ENCODE results near the gene MAML2.

MAML2 gene

DNA sequence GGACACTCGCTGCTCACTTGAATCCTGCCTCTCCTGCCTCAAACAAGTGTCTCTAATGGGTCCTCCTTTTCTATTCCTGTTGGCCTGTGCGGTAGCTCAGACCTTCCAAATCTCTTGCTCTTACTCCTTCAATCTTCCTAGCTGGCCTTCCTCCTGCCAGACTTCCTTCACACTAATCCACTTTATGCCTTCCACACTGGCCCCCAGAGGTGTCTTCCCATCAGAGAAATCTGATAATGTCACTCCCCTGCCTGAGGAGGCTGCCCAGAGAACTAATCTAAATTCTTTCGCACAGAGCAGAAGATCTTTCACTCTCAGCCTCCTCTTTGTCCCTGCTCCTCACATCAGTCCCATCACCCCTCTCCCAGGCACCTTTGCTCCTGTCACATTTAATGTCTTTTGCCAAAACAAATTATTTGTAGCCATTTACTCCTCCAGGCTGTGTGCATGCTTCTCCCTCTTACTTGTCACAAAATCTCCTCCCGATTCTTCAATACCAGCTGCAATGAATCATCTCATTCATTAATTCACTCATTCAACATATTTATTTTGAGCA, 175.7 kb downstream of the MAML2 start:
- in situ Hi-C loops (cut with MboI; ENCODE audit: low sequenced_read_pairs), result no loop called here

DNA sequence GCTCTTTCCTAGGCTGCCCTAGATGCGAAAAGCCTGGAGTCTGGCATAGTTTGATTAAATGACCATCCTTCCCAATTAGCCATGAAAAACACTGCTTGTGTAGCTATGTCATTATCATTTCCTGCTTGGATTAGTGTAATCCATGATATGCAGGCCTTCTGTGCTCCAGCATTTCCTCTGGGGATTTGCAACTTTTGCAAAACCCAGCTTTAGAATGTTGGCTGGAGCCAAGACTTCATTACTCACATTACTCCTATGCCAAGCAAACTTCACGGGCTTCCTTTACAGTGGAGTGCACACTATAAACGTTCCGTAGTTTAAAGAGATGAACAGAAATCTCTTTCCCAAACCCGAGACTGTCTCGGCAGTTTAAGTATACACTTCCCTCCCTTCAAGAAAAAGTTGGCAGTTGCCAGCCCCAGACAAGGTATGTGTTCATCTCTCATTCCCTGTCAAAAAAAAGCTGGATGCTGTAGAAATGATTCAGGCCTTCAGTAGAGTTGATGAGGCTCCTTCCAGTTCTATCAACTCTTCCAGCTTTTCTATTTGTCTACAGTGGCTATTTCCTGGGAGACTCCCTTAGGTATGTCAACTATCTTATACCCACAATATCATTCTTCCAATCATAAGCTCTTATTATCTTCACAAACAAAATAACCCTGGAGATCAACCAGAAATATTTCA, 180.0 kb downstream of the MAML2 start:
- in situ Hi-C loops (cut with MboI; ENCODE audit: low sequenced_read_pairs), result no loop called here

DNA sequence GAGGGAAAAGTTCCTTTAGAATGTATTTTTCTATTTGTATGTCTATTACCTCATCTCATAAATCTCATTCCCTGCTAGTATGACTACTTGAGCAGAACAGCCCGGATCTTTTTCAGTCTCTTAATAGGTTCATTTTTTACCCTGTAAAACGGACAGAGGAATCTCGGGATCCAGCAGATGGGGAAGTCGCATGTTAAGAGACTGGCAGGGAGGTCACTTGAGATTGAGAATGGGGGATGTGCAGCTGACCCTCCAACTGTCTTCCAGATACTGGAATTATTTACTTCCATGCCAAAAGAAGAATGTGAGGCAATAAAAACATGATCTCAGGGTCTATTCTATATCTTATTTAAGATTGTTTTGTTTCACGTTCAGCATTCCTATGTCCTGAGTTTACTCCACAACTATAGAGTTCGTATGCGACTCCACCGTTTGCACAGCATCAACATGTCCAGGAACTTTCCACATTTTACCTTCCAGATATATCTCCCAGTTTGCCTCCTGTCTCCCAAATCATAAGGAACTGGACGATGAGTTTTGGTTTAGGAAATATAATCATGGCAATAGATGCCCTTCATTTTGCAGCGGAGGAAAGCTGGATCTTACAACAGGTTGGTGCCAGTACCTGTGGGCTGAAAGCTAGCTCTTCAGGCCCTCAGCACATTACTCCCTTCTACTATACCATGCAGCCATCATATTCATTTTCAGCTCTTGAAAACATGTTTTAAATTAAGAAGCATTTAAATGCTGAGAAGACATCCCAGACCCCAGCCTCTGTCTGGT, 181.5 kb downstream of the MAML2 start:
- in situ Hi-C loops (cut with MboI; ENCODE audit: low sequenced_read_pairs), result no loop called here

DNA sequence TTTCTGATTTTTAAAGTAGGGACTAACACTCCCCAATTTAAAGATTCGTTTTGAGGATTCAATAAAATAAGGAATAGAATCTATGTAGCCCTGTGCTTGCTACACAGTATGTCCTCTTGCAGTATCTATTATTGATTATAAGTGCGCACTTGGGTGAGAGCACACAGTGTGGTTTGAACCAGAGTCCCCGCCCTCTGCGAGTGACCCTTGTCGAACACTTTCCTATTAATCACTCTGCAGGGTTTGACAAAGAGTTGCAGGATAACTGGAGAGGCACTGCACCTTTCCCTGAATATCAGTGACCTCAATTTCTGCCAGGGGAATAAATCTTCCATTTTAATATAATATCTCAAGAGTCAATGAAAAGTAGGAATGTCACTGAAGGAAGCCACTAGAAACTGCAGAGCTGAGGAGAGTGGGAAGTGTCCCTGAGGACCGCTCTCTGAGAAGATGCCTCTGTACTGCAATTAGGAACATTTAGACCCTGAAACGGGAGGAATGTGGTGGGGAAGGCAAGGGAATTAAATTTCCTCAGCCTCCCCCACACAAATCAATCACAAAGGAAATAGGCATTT, 182.2 kb downstream of the MAML2 start:
- in situ Hi-C loops (cut with MboI; ENCODE audit: low sequenced_read_pairs), result no loop called here

DNA sequence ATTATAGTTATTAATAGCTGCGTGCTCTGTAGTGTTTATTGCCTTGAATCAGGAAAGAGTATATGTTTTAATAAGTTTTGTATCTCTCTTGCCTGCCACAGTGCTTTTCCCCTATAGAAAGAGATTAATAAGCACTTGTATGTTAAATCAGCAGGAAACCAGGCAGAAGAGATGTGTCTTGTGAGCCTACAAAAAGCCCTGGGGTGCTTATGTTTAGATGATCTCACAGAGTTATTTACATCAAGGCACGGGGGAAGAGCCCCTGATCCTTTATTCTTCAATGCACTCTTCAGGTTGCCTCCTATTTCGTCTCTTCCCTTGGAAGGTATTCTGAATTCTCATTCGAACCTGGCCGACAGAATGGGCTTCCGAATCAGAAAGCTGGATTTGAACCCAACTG, 183.0 kb downstream of the MAML2 start:
- in situ Hi-C loops (cut with MboI; ENCODE audit: low sequenced_read_pairs), result no loop called here

DNA sequence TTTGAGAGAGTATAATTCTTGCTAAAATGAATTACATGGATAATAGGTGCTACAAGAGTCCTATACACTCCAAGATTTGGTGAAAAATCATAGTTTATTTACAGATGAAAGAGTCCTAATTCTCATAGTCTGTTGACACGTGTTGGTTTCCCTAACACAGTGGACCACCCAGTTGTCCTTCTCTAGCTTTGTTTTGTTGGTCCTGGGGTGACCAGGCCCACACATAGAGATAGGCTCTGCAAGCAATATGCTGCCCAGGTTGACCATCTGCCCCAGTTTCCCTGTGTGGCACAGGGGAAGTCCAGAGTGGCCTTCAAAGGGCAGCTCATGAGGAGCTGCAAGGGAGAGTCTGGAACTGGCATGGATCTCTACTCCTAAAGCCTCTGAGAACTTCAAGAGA, 184.9 kb downstream of the MAML2 start:
- in situ Hi-C loops (cut with MboI; ENCODE audit: low sequenced_read_pairs), result no loop called here

DNA sequence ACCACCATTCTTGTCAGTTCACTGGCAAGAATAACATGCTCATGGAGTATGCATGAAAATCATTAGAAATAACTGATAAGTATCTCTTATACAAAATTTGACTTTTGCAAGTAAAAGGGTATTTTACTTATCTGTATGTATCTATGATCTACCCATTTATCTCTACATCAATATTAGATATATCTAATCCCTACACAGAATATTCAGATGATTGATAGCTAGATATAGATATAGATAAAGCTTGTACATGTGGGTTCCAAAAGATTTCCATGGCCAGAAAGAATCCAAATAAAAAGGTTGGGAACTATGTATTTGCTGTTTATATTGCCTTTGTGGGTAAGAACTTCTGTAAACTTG, 185.5 kb downstream of the MAML2 start:
- in situ Hi-C loops (cut with MboI; ENCODE audit: low sequenced_read_pairs), result no loop called here

DNA sequence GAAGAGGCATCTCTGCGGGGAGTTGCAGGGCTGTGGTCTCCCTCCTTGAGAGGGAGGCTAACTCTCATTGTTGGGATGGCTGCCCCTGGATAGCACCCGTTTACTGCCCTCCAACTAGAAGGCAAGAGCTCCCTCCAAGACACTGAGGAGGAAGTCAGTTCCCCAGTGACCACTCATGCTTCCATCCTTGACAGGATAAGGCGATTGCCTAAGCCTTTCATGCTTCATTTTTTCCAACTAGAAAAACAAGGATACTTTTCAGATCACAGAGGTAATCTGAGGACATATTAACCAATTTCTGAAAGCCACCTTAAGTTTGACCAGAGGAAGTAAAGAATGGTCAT, 186.6 kb downstream of the MAML2 start:
- in situ Hi-C loops (cut with MboI; ENCODE audit: low sequenced_read_pairs), result no loop called here

DNA sequence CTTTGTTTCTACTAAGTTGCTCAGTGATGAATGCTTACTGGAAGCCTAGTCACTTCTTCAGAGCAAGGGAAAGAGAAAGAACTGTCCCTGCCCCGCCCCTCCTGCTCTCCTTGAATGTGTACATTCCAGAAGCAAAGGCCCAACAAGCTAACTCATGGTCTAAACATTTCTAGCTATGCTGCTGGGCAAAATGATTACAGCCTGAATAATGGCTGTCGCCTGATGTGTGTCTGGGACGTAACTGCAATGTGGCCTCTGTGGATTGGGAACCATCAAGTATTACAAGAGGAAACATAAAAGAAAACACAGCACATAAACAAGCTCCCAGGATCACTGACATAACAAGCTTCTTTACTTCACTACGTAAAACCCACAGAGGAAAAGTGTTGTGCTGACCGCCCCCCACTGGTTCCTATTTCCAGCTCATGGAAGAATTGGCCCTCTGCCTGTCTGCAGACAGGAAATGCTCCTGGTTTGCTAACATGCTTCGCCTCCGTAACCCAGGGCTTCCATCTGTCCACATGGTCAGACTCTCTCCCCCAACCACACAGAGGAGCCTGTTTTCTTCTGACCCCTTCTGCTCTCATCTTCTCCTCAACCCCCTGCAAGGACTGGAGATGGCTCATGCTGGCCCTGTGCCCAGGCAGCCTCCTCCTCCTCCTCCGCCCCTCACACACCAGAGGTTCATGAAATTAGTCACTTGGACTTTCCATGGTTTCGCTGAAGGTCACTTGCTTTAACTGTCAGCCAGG, 187.2 kb downstream of the MAML2 start:
- in situ Hi-C loops (cut with MboI; ENCODE audit: low sequenced_read_pairs), result no loop called here

DNA sequence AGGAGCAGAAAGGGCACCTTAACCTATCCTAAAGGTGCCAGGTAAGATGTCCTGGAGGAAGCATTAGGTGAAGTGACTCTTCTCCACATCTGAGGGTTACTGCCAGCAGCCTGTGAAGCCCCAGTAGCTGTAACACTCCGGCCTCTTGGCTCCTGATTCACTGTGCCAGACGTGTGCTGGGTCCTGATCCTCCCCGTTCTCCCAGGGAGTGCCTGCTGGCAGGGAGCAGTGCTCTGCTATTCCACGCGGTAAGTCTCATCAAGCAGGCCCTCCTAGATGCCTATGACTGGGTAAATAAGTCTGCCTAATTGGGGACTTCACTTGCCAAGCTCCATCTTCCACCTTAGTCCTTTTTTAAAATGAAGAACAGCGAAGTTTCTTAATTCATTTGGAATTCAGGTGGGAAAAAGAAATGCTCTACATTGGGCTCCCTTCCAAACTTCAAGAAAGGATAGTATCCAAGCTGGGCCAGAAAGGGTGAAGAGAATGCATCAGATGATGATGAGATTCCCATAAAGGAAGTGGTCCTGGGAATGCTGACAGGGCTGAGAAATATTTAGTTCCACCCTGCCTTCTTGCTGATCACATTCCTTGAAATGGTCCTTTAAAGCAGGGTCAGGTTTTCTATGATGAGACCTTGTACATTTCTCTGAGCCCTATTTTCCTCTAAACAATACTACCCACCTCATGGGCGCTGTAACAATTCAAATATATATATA, 188.0 kb downstream of the MAML2 start:
- in situ Hi-C loops (cut with MboI; ENCODE audit: low sequenced_read_pairs), result no loop called here

DNA sequence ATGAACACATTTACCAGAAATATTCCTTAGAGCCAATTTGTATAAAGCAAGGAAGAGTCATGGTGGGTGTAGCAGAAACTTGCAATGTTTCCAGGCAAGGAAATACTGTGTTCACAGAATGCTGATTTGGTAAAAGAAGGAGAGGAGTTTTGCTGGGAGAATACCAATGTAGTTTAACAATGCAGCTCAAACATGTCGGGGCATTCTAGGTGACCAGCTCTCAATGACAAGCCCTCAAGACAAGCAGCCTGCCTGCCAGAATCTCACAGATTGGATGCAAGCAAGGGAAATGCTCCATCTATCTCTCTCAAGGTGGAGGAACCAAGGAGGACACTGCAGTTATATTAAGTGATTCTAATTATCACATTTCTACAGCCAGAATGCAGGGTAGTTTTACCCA, 190.4 kb downstream of the MAML2 start:
- in situ Hi-C loops (cut with MboI; ENCODE audit: low sequenced_read_pairs), result no loop called here

DNA sequence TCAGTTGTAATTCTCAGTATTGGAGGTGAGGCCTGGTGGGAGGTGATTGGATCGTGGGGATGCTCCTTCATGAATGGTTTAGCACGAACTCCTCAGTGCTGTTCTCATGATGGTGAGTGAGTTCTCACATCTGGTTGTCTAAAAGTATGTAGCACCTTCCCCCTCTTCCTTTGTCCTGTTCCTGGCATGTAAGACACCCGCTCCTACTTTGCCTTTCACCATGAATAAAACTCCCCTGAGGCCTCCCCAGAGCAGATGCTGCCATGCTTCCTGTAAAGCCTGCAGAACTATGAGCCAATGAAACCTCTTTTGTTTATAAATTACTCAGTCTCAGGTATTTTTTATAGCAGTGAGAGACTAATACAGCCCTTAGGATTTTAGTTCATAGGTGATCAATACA, 191.5 kb downstream of the MAML2 start:
- in situ Hi-C loops (cut with MboI; ENCODE audit: low sequenced_read_pairs), result no loop called here

DNA sequence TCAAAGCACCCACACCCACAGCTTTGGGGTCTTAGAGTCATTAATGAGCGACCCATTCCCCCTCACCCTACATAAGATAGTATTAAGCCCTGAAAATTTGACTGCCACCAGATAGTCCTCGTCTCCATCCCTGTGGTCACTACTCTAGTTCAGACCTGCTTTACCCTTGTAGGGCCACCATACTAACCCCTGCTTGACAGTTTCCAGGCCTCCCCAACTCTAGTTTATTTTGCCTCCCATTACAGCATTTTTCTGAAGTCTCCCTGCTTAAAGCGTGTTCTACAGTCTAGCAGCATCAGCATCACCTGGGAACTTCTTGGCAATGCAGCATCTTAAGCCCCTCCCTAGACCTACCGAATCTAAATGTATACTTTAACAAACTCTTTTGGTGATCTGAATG, 192.4 kb downstream of the MAML2 start:
- in situ Hi-C loops (cut with MboI; ENCODE audit: low sequenced_read_pairs), result no loop called here

DNA sequence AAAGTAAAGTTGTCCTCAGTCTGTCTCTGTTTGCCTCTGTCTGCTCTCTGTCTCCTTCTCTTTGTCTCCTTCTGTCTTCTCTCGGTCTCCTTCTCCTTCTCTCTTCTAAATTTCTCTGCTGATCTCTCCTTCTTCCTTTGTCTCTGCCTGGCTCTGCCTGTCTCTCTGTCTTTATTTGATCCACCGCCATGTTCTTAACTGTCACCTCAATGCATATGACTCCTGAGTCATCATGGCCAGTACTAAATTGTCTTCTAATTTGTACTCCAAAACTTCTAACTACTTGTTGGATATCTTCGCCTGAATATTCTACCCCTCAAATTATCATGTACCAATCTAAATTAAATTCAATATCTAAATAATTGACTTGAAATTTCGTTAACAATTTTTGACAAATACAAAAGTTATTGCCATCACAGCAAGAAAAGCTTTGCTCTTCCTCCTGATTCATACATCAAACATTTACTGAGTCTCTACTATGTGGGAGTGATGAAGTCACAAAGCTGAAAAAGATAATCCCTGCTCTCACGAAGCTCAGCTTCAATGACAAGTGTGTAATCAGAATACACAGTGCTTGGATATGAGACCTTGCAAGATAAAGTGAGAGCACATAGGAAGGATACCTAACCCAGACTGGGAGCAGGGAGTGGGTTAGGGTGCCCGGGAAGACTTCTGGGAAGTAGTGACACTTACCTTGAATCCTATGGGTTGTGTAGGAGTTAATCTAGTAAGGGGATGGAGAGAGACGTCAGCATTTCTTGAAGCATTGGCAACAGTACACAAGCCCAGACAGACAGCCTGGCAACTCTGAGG, 193.0 kb downstream of the MAML2 start:
- in situ Hi-C loops (cut with MboI; ENCODE audit: low sequenced_read_pairs), result no loop called here

DNA sequence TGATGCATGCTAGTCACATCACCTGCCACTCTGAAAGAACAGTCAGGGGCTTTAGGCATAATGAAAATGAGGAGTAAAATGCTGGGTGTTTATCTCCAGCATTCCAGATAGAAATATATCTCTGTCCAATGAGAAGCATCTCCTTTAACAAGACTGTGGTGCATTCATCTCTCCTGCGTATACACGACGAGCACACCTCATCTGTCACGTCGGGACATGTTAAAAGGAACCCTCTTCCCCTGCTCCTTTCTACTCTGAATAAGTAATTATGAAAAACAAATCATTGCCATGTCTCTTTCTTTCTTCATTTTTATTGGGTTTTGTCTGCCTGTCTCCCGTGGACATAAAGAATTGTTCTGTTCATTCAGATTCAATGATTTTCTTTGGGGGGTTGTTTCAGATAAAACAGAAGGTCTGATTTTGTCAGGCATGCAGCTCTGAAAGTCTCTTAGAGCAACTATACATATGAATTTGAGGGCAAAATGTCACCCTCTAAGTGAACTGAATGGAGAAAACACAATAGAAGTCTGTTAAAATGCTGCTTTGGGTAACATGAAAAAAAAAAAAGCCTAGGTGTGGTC, 195.0 kb downstream of the MAML2 start:
- in situ Hi-C loops (cut with MboI; ENCODE audit: low sequenced_read_pairs), result no loop called here

DNA sequence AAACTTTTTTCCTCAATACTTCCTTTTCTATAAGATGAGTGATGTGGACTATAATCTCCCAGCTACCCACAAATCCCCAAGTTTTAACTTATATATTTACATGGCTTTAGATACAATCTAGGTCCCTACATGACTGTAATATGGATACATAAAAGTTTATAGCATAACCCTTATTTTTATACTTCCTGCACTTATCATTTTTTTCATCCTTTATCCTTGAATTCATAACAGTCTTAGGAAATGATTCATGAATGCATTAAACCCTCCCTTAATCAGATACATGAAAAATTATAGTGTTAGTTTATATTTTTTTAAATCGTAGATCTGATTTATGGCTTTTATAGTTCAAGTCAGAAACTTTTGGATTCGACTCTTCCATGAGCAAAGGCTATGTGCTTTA, 195.8 kb downstream of the MAML2 start:
- in situ Hi-C loops (cut with MboI; ENCODE audit: low sequenced_read_pairs), result no loop called here

DNA sequence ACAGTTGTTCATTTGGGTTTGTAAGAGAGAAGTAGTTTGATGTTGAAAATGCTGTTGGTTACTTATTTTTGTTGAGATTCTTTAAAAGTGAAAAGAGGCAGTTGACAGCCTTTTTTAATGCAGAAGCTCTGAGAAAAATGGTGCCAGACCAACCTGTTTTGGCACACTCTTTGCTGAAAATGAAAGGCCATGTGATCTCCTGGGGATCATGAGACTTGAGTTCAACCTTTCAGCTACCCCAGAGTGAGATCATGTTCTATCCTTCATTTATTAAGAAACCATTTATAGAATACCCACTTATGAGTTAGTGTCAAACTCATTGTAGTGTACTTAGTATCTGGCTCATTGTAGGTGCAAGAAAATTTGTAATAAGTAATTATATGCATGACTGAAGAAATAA, 196.2 kb downstream of the MAML2 start:
- in situ Hi-C loops (cut with MboI; ENCODE audit: low sequenced_read_pairs), result no loop called here

DNA sequence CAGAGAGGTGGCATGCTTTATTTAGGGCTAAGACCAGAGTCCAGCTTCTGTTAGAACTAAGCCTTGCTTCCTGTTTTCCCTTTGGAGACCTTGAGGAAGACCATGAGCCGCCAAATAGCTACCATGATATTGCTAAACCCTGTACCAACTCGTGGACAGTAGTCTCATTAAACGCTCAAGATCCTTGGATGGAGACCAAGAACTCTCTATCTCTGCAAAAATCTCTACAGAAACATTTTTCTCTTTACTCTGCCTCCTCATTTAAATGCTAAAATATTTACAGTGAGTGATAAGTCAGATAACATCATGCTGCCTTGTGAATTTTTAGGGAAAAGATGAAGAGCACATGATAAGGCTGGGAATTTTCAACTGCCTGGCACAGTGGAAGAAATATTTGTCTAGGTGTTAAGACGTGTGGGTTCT, 197.8 kb downstream of the MAML2 start:
- in situ Hi-C loops (cut with MboI; ENCODE audit: low sequenced_read_pairs), result no loop called here

DNA sequence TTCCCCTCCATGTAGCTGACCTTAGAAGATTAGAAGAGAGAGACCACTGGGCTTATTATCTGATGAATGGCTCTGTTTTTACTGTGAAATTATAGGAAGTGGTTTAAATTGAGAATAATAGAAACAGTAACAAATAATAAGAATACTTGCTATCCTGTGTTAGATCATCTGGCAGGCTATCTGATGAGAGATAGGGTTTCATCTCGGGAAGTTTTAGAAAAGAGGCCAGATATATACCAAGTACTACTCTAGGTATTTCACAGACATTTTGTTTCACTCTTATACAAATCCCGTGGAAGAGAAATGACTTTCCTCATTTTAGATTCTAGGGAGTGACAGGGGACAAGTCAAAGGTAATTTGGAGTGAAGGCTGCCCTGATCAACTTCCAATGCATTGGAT, 198.4 kb downstream of the MAML2 start:
- in situ Hi-C loops (cut with MboI; ENCODE audit: low sequenced_read_pairs), result no loop called here

All from HL-60/S4 (cell line).